ENCODE data around the gene EPB41L4A. TPM values are rescaled to one million over a fixed set of nuclear protein-coding genes. Genes with fewer than 3 reads are reported as not detected.

Gene EPB41L4A
- total RNA-seq, 1 donor from 2014 or later: 21.4 TPM

GRCh38 chr5:112346411-112347044, 72.5 kb downstream of the EPB41L4A start:
- Histone ChIP-seq H3K27me3 (ENCODE audit: control insufficient read depth in 3 of 3, insufficient read depth in 3 of 3, low read length in 3 of 3) (no peaks in the 10 kb centered on the region), H3K9ac (ENCODE audit: low read depth in 1 of 3, low read length in 3 of 3) (no peak overlapping the region), H3K9me3 (ENCODE audit: control insufficient read depth in 3 of 3, low read length in 3 of 3) (no peaks in the 10 kb centered on the region), H3K4me1 (ENCODE audit: control insufficient read depth in 3 of 3, insufficient read depth in 3 of 3, low read length in 3 of 3) (no peaks in the 10 kb centered on the region), H3K4me3 (ENCODE audit: low read length in 3 of 3) (no peak overlapping the region), H3K36me3 (ENCODE audit: control insufficient read depth in 3 of 3, insufficient read depth in 3 of 3, low read length in 3 of 3) (no peaks in the 10 kb centered on the region), H3K27ac (ENCODE audit: low read depth, low read length) (no peak overlapping the region)

GRCh38 chr5:112344540-112344939, 74.5 kb downstream of the EPB41L4A start:
- no peak overlapping the region for H3K27ac ChIP-seq (ENCODE audit: low read depth, low read length)
- no peaks in the 10 kb centered on the region for H3K27me3 ChIP-seq (ENCODE audit: control insufficient read depth in 3 of 3, insufficient read depth in 3 of 3, low read length in 3 of 3)
- no peak overlapping the region for H3K9ac ChIP-seq (ENCODE audit: low read depth in 1 of 3, low read length in 3 of 3)
- no peaks in the 10 kb centered on the region for H3K9me3 ChIP-seq (ENCODE audit: control insufficient read depth in 3 of 3, low read length in 3 of 3)
- no peaks in the 10 kb centered on the region for H3K36me3 ChIP-seq (ENCODE audit: control insufficient read depth in 3 of 3, insufficient read depth in 3 of 3, low read length in 3 of 3)
- no peak overlapping the region for H3K4me3 ChIP-seq (ENCODE audit: low read length in 3 of 3)
- H3K4me1 ChIP-seq (ENCODE audit: control insufficient read depth in 3 of 3, insufficient read depth in 3 of 3, low read length in 3 of 3): no peaks in the 10 kb centered on the region

DNA sequence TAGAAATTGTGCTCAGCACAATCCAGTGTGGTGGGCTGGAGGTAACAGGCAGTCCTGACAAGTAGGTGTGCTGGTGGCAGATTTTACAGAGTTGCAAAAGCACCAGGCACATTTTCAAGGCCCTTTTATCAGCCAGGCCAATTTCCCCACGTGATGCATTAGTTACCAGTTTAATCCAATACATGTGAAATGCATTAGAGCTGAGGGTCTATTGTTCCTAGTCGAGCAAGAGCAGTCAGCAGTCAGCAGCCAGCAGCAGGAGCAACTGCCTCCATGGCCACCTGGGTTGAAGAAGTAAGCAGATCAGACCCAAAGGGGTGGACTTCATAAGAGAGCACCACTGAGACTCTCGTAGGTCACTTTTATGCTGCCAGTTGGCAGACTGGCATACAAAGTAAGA, 76.7 kb downstream of the EPB41L4A start:
- no peak overlapping the region for H3K27ac ChIP-seq (ENCODE audit: low read depth, low read length)

GRCh38 chr5:112339761-112340160, 79.3 kb downstream of the EPB41L4A start:
- H3K9ac ChIP-seq (ENCODE audit: low read depth in 1 of 3, low read length in 3 of 3): no peak overlapping the region
- no peaks in the 10 kb centered on the region for H3K27me3 ChIP-seq (ENCODE audit: control insufficient read depth in 3 of 3, insufficient read depth in 3 of 3, low read length in 3 of 3)
- H3K4me3 ChIP-seq (ENCODE audit: low read length in 3 of 3): no peak overlapping the region
- no peaks in the 10 kb centered on the region for H3K9me3 ChIP-seq (ENCODE audit: control insufficient read depth in 3 of 3, low read length in 3 of 3)
- peaks cover 6 to 15% (median 11%) of the 10 kb centered on the region in 3 donors for H3K4me1 ChIP-seq (ENCODE audit: control insufficient read depth in 3 of 3, insufficient read depth in 3 of 3, low read length in 3 of 3)
- no peak overlapping the region for H3K27ac ChIP-seq (ENCODE audit: low read depth, low read length)
- H3K36me3 ChIP-seq (ENCODE audit: control insufficient read depth in 3 of 3, insufficient read depth in 3 of 3, low read length in 3 of 3): no peaks in the 10 kb centered on the region

More for the DNA sequence above, 76.7 kb downstream of the EPB41L4A start:
- Histone ChIP-seq H3K4me1 (ENCODE audit: control insufficient read depth in 3 of 3, insufficient read depth in 3 of 3, low read length in 3 of 3) (peaks cover 6 to 15% (median 11%) of the 10 kb centered on the region in 3 donors), H3K36me3 (ENCODE audit: control insufficient read depth in 3 of 3, insufficient read depth in 3 of 3, low read length in 3 of 3) (no peaks in the 10 kb centered on the region), H3K27me3 (ENCODE audit: control insufficient read depth in 3 of 3, insufficient read depth in 3 of 3, low read length in 3 of 3) (no peaks in the 10 kb centered on the region), H3K9ac (ENCODE audit: low read depth in 1 of 3, low read length in 3 of 3) (no peak overlapping the region), H3K9me3 (ENCODE audit: control insufficient read depth in 3 of 3, low read length in 3 of 3) (no peaks in the 10 kb centered on the region), H3K4me3 (ENCODE audit: low read length in 3 of 3) (no peak overlapping the region)

DNA sequence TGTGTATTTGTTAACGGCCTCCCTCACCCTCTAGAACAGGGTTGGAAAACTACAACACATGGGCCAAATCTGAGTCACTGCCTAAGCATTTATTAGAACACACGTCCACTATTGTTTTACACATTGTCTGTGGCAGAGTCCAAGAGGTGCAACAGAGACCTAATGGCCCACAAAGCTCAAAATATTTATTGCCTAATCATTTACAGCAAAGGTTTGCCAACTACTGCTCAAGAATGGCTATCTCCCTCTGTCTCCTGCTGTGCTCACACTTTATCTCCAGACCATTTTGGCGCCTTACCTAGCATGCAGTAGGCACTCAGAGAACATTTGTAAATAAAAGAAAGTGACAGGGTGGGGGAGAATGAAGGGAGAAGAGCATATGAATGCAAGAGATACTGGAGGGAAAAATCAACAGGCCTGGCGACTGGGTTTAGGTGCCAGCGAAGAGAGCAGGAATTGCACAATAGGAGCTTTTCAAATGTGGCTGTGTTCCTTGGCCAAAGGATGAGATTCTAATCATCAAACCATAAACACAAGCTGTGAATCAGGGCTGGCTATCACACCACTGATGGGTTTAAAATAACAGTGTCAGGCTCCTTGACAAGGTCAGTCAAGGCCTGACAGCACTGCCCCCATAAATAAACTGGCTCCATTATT, 80.3 kb downstream of the EPB41L4A start:
- no peaks in the 10 kb centered on the region for H3K9me3 ChIP-seq (ENCODE audit: control insufficient read depth in 3 of 3, low read length in 3 of 3)
- peaks cover 6 to 15% (median 11%) of the 10 kb centered on the region in 3 donors for H3K4me1 ChIP-seq (ENCODE audit: control insufficient read depth in 3 of 3, insufficient read depth in 3 of 3, low read length in 3 of 3)
- peak overlapping the region; percentile 60 for H3K27ac ChIP-seq (ENCODE audit: low read depth, low read length)
- no peak overlapping the region for H3K9ac ChIP-seq (ENCODE audit: low read depth in 1 of 3, low read length in 3 of 3)
- H3K4me3 ChIP-seq (ENCODE audit: low read length in 3 of 3): no peak overlapping the region
- H3K27me3 ChIP-seq (ENCODE audit: control insufficient read depth in 3 of 3, insufficient read depth in 3 of 3, low read length in 3 of 3): no peaks in the 10 kb centered on the region
- H3K36me3 ChIP-seq (ENCODE audit: control insufficient read depth in 3 of 3, insufficient read depth in 3 of 3, low read length in 3 of 3): no peaks in the 10 kb centered on the region

GRCh38 chr5:112333331-112333781, 85.7 kb downstream of the EPB41L4A start:
- no peak overlapping the region for H3K27ac ChIP-seq (ENCODE audit: low read depth, low read length)
- no peak overlapping the region for H3K9ac ChIP-seq (ENCODE audit: low read depth in 1 of 3, low read length in 3 of 3)
- peaks cover 5 to 7% (median 7%) of the 10 kb centered on the region in 3 donors for H3K4me1 ChIP-seq (ENCODE audit: control insufficient read depth in 3 of 3, insufficient read depth in 3 of 3, low read length in 3 of 3)
- no peaks in the 10 kb centered on the region for H3K9me3 ChIP-seq (ENCODE audit: control insufficient read depth in 3 of 3, low read length in 3 of 3)
- no peaks in the 10 kb centered on the region for H3K36me3 ChIP-seq (ENCODE audit: control insufficient read depth in 3 of 3, insufficient read depth in 3 of 3, low read length in 3 of 3)
- H3K4me3 ChIP-seq (ENCODE audit: low read length in 3 of 3): no peak overlapping the region
- no peaks in the 10 kb centered on the region for H3K27me3 ChIP-seq (ENCODE audit: control insufficient read depth in 3 of 3, insufficient read depth in 3 of 3, low read length in 3 of 3)

- Histone ChIP-seq H3K4me1 (ENCODE audit: control insufficient read depth in 3 of 3, insufficient read depth in 3 of 3, low read length in 3 of 3) (peaks cover 0 to 5% (median 4%) of the 10 kb centered on the region in 3 donors), H3K4me3 (ENCODE audit: low read length in 3 of 3) (no peak overlapping the region), H3K27ac (ENCODE audit: low read depth, low read length) (no peak overlapping the region), H3K36me3 (ENCODE audit: control insufficient read depth in 3 of 3, insufficient read depth in 3 of 3, low read length in 3 of 3) (no peaks in the 10 kb centered on the region), H3K9ac (ENCODE audit: low read depth in 1 of 3, low read length in 3 of 3) (no peak overlapping the region), H3K9me3 (ENCODE audit: control insufficient read depth in 3 of 3, low read length in 3 of 3) (no peaks in the 10 kb centered on the region), H3K27me3 (ENCODE audit: control insufficient read depth in 3 of 3, insufficient read depth in 3 of 3, low read length in 3 of 3) (no peaks in the 10 kb centered on the region)
These were observed 87.2 kb downstream of the EPB41L4A start for GRCh38 chr5:112331892-112332291.

DNA sequence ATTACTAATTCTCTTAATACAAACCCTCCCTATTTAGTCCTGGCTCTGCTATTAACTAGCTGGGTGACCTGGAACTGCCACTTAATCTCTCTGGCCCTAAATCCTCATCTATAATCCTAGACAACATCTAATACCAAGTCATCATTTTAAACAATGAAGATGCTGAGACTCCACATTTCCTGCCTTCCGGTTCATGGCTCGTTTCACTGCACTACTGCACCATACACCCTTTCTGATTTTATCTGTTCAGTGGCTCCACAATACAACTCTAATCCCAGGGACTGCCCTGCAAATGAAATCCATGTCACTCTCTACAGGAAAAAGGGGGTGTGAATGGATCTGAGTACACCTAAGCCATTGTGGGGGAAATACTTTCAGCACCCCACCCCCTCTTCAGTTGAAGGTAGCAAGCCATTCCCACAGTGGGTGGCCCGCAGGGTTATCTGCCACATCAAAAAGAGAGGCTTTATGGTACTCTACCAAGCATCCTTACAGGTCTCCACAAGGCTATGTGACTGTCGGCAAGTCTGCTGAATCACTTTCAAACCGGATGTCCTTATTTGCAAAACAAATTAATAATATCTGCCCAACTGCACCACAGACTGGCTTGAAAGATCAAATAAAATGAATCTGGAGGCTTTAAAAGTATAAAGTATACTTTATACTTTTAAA, 89.5 kb downstream of the EPB41L4A start:
- peaks cover 0 to 5% (median 4%) of the 10 kb centered on the region in 3 donors for H3K4me1 ChIP-seq (ENCODE audit: control insufficient read depth in 3 of 3, insufficient read depth in 3 of 3, low read length in 3 of 3)
- H3K27me3 ChIP-seq (ENCODE audit: control insufficient read depth in 3 of 3, insufficient read depth in 3 of 3, low read length in 3 of 3): no peaks in the 10 kb centered on the region
- H3K36me3 ChIP-seq (ENCODE audit: control insufficient read depth in 3 of 3, insufficient read depth in 3 of 3, low read length in 3 of 3): no peaks in the 10 kb centered on the region
- H3K4me3 ChIP-seq (ENCODE audit: low read length in 3 of 3): no peak overlapping the region
- H3K9me3 ChIP-seq (ENCODE audit: control insufficient read depth in 3 of 3, low read length in 3 of 3): no peaks in the 10 kb centered on the region
- no peak overlapping the region for H3K27ac ChIP-seq (ENCODE audit: low read depth, low read length)
- H3K9ac ChIP-seq (ENCODE audit: low read depth in 1 of 3, low read length in 3 of 3): no peak overlapping the region

DNA sequence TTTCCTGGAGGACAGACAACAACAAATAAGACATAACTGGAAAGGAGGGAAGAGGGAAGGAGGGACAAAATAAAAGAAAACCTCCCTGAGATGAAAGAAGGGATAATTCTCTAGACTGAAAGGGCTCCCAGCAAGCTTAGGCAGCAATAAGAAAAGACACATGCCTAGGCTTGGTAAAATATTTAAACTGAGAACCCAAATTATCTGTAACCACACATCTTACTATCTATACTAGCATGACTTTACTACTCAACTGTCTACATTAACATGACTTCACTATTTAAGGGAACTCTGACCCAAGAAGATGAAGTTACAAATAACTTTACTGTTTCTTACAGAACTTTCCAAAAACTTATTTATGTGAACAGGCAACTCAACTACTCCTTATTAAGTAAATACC, 95.9 kb downstream of the EPB41L4A start:
- Histone ChIP-seq H3K4me1 (ENCODE audit: control insufficient read depth in 3 of 3, insufficient read depth in 3 of 3, low read length in 3 of 3) (no peaks in the 10 kb centered on the region), H3K36me3 (ENCODE audit: control insufficient read depth in 3 of 3, insufficient read depth in 3 of 3, low read length in 3 of 3) (no peaks in the 10 kb centered on the region), H3K4me3 (ENCODE audit: low read length in 3 of 3) (no peak overlapping the region), H3K9me3 (ENCODE audit: control insufficient read depth in 3 of 3, low read length in 3 of 3) (no peaks in the 10 kb centered on the region), H3K9ac (ENCODE audit: low read depth in 1 of 3, low read length in 3 of 3) (no peak overlapping the region), H3K27ac (ENCODE audit: low read depth, low read length) (no peak overlapping the region), H3K27me3 (ENCODE audit: control insufficient read depth in 3 of 3, insufficient read depth in 3 of 3, low read length in 3 of 3) (no peaks in the 10 kb centered on the region)

- H3K27me3 ChIP-seq (ENCODE audit: control insufficient read depth in 3 of 3, insufficient read depth in 3 of 3, low read length in 3 of 3): no peaks in the 10 kb centered on the region
- H3K9me3 ChIP-seq (ENCODE audit: control insufficient read depth in 3 of 3, low read length in 3 of 3): no peaks in the 10 kb centered on the region
- no peak overlapping the region for H3K27ac ChIP-seq (ENCODE audit: low read depth, low read length)
- no peaks in the 10 kb centered on the region for H3K4me1 ChIP-seq (ENCODE audit: control insufficient read depth in 3 of 3, insufficient read depth in 3 of 3, low read length in 3 of 3)
- no peak overlapping the region for H3K9ac ChIP-seq (ENCODE audit: low read depth in 1 of 3, low read length in 3 of 3)
- H3K4me3 ChIP-seq (ENCODE audit: low read length in 3 of 3): no peak overlapping the region
- no peaks in the 10 kb centered on the region for H3K36me3 ChIP-seq (ENCODE audit: control insufficient read depth in 3 of 3, insufficient read depth in 3 of 3, low read length in 3 of 3)
These were observed 98.7 kb downstream of the EPB41L4A start for GRCh38 chr5:112320408-112320807.
